LNCaP clone FGC (cell line): ENCODE data around the gene KLHDC7B.
A peak's percentile ranks its signal among the peaks of the same experiment; 100 is the strongest.

Experiments used
- DNase-seq: peaks from one replicate; pipeline ENCODE4 v3.0.0-alpha.2; 2011; ENCODE audit warnings: low read depth
- H3K4me3 ChIP-seq: 2 replicates; pipeline ENCODE4 v1.5.1; 2011; ENCODE audit warnings: mild to moderate bottlenecking, low read depth, low read length, control low read depth
- CTCF ChIP-seq: IDR thresholded peaks from 2 replicates; pipeline ENCODE4 v1.5.1; 2012; ENCODE audit warnings: mild to moderate bottlenecking; ENCODE audit not compliant: control insufficient read depth, insufficient read depth; ENCODE audit errors: extremely low read depth

KLHDC7B gene

DNA sequence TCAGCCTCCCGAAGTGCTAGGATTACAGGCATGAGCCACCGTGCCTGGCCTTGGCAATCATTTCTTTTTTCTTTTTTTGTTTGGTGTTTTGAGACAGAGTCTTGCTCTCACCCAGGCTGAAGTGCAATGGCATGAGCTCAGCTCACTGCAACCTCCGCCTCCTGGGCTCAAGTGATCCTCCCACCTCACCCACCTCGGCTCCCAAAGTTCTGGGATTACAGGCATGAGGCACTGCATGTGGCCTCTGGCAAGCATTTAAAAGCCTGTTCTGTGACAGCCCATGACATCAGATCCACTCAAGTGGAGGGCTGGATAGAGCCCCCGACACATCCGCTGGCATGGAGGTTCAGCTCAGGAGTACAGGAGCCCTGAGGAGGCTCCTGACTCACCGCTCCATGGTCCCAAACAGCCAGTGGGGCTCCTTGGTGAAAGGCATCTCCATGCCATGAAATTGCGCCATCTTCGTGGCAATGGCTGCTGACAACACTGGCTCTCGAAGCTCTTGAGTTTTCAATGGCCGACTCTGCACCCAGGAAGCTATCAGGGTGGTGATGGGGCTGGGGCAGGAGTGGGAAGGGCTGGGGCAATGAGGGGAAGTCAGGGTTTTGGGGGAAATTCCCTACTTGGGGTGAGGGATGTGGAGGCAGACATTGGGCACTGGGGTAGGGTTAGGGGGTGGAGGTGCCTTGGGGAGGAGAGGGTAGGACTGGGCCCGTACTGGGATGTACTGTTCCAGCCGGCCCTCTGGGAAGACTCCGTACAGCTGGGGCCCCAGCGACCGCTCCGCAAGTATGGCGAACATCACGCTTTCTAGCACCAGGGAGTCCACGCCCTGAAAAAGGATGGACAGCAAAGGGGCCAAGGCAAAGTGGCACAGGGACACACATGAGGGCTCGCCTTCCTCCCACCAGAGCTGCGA lies 35.6 kb downstream of the KLHDC7B start:
- no peak for TF ChIP-seq CTCF
- DNase-seq, result no peak
- peak overlapping the region; percentile 76 for H3K4me3 ChIP-seq

DNA sequence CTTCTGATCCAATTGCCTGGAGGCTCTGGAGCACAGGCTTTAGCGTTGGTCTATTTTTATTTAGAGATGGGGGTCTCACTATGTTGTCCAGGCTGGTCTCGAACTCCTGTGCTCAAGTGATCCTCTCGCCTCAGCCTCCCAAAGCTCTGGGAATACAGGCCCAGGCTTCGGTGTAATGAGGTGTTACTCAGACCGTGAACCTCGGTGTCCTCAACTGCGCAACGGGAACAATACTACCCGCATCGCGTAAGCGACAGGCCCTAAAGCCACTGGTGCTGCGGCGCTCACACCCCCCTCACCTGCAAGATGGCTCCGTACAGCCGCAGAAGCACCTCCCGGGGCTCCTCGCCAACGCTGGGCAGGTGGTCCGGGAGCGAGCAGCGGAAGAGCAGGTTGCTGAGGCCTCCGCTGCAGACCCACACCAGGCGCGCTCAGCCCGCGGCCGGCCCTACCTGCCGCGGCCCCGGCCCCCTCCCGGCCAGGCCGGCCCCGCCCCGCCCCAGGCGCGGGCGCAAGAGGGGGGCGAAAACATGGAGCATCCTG lies 36.3 kb downstream of the KLHDC7B start:
- no peak for DNase-seq
- H3K4me3 ChIP-seq, result peak overlapping the region; percentile 76
- TF ChIP-seq CTCF, result no peak

DNA sequence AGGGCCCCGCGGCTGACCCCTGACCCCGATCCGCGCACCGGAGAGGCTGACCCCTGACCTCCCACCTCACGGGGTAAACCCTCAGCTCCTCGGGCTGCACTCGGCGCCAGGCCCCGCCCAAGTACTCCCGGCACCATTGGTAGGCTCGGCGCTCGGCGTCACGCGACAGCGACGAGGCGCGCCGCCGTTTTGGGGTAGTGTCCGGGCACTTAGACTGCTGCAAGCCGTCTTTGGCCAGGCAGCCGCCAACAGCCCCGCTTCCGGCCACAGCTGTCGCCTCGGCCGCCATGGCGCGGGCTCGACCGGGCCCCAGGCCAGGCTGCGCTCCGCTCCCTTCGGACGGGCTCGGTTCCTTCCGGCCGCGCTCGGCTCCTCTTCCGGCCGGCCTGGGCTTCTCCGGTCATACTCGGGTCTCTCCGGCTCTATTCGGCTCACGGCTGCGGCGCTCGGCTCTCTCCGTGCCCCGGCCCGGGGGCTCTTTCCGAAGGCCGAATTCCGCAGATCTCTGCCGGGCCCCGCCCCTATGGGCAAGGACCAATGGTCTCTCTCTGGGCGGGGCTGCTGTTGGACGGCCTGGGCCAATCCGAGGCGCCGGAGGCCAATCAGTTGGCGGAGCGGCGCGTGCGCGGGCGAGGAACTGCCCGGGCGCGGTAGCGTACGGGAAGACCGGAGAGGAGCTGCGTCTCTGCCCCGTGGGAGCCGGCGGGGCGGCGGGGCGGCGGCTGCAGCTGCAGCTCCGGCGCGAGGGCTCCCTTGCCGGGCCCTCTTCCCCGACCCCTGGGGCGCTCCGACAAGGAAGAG lies 37.0 kb downstream of the KLHDC7B start, which contains the start of gene CHKB:
TSS of gene CHKB (minus strand) at position 357 of the 801 bp plus-strand sequence. CDS start at position 289, 68 bp downstream.
- peak within 1 kb of the TSS; percentile 76 for H3K4me3 ChIP-seq
- peak; percentile 89 for DNase-seq
- no peak for TF ChIP-seq CTCF

DNA sequence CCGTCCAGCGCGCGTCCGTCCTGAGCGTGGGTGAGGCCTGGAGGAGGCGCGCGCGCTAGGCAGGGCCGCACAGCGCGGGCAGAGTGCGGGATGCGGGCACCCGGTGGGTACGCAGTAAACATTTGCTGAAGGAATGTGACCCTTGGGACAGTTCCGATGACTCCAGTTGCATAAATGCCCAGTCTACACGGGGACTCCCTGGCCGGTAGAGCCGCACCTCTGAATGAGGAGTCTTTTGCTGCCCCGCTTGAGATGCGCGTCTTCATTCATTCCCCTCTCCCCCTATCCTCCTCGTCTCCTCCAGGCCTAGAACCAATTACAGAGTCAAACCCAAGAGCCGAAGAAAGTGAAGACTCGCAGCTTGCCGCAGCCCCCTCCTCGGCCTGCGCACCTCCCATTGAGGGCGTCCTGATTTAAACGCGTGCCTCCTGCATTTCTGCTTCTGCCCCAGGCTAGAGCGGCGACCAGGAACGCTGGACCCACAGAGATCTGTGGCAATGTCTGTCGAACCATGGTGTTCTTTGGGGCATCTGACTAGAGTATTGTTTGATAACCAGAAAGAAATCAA lies 37.7 kb downstream of the KLHDC7B start:
- TF ChIP-seq CTCF, result no peak
- no peak for DNase-seq

GRCh38 chr22:50584106-50585096 lies 38.7 kb downstream of the KLHDC7B start:
- TF ChIP-seq CTCF, result no peak
- no peak for DNase-seq
- H3K4me3 ChIP-seq, result no peak overlapping the region

More for the DNA sequence above, 37.7 kb downstream of the KLHDC7B start:
- peak overlapping the region; percentile 76 for H3K4me3 ChIP-seq
